HG02610 (cell line): ENCODE results near the gene JAK2.
A peak's percentile ranks its signal among the peaks of the same experiment; 100 is the strongest.
"Not testable (repeated sequence)": the region's sequence is repeated elsewhere in the genome, so short reads cannot be mapped to it uniquely, and the experiment has no call there.

ENCODE experiments used
- ATAC-seq: cut with Tn5 transposase; IDR thresholded peaks from one replicate; pipeline ENCODE4 v1.9.1; 2021; ENCODE audit warnings: mild to moderate bottlenecking, moderate library complexity; ENCODE audit not compliant: unreplicated experiment

Gene JAK2

GRCh38 chr9:4984621-4985385 lies at the start of gene JAK2:
Gene JAK2 (plus strand): TSS chr9:4985272. CDS start chr9:5021988, 36,716 bp downstream.
- peak; percentile 75 for ATAC-seq

GRCh38 chr9:4936277-4936676 lies 48.8 kb upstream of the JAK2 start:
- ATAC-seq, result peak; percentile 26

GRCh38 chr9:4936823-4937222 lies 48.2 kb upstream of the JAK2 start:
- peak; percentile 76 for ATAC-seq

- peak; percentile 24 for ATAC-seq
These were observed 47.6 kb upstream of the JAK2 start for GRCh38 chr9:4937446-4937845.

DNA sequence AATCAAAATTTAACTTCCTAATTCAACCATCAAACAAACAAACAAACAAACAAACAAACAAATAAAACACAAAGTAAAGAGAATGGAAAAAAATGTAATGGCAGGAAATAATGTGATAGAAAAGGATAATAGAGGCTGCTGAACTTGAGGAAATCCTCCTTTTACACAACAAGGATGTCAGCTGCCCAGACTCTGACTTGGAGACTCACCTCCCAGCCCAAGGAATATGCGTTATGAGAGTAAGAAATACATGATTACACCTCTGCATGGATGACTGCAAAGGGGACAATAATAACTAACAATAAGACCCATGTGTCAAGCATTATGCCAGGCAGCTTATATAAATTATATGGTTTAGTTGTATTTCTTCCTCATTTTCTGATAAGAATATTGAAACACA lies 46.6 kb upstream of the JAK2 start:
- ATAC-seq, result no peak

- peak; percentile 83 for ATAC-seq
These were observed 45.9 kb upstream of the JAK2 start for GRCh38 chr9:4939118-4939561.

- ATAC-seq, result not testable (repeated sequence)
These were observed 42.9 kb upstream of the JAK2 start for GRCh38 chr9:4942042-4942691.

DNA sequence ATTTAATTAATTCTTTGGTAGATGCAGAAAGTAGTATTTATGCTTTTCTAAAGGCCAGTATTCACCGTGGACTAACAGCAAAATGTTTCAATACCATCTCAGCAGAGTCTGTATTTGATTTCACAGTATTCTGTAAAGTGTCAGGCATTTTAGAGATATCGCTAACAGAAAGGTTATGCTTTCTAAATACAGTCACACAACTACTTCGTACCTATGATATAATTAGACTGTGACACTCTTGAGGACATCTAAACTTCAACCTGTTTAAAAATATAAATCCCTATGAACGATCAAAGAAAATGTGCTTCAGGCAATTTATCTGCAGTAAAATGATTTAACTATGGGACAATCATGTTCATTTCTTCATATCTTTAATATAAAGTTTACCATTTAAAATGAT lies 41.7 kb upstream of the JAK2 start:
- no peak for ATAC-seq

DNA sequence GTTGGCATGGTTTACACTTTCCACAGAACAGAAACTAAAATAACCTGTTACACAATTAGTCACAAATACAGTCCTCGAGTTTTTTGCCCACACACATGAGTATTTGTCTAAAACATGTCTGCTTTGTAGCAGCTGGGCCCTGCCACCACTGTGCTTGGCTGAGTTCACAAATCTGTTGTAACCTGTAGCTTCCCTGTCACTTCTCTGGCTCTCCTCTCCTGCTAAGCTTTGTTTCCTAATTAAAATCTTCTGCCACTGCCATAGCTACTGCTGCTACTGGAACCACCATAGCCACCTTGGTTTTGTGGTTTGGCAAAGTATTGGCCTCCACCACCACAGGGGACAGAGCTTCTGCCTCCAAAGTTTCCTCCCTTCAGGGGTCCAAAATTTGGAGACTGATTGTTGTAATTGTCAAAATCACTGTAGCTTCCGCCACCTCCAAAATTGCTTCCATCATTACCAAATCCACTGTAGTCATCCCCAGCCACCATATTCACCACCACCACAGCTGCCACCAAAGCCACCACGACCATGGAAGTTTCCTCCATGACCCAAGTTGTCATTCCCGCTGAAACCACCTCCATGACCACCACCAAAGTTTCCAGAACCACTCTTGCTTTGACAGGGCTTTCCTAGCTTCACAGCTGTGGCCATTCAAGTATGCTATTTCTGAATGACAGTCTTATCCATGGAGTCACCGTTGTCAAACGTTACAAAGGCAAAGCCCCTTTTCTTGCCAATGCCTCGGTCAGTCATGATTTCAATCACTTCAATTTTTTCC lies 40.5 kb upstream of the JAK2 start:
- not testable (repeated sequence) for ATAC-seq

GRCh38 chr9:4946937-4947336 lies 38.1 kb upstream of the JAK2 start:
- ATAC-seq, result no peak

GRCh38 chr9:4955836-4956235 lies 29.2 kb upstream of the JAK2 start:
- ATAC-seq, result no peak

DNA sequence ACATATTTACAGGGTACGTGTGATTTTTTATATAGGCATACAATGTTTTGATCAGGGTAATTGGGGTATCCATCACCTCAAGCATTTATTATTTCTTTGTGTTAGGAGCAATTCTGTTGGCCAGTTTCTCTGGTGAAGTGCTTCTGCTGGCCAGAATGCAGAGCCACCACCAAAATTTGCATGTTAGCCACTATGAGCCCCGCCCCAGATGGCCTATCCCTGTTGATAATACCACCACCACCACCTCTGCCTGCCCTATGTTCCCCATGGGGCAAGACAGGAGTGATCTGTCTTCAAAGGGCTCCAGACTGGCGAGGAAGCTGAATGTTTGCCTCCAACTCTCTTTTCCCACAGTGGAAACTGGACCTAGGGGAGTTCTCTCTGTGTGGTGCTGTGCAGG lies 26.0 kb upstream of the JAK2 start:
- no peak for ATAC-seq

DNA sequence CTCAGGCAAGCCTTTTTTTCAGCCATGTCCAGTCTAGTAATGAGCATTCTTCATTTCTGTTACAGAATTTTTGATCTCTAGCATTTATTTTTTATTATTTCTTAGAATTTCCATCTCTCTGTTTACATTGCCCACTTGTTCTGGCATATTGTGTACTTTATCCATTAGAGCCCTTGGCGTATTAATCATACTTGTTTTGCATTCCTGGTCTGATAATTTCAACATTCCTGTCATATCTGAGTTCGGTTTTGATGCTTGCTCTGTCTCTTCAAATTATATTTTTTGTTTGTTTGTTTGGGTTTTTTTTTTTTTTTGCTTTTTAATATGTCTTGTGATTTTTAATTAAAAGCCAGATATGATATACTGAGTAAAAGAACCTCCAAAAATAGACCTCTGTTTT lies 23.0 kb upstream of the JAK2 start:
- no peak for ATAC-seq

DNA sequence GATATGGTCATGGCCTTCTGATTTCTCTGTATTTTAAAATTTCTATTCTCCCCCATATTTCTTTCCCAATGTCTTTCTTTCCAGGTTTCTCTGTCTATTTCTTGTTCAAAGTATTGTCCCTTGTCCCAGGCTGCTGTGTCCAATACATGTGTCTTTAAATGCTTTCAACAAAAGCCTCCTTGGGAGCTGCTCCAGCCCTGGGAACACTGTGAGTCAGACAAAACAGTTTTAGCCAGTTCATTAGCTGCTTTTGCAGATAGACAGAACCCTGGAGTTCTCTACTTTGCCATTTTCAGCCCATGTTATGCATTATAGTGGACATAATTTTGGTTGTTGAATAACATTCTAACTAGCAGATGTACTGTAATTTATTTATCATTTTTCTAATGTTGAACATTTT lies 20.5 kb upstream of the JAK2 start:
- no peak for ATAC-seq

- ATAC-seq, result no peak
These were observed 19.8 kb upstream of the JAK2 start for GRCh38 chr9:4965174-4965821.

DNA sequence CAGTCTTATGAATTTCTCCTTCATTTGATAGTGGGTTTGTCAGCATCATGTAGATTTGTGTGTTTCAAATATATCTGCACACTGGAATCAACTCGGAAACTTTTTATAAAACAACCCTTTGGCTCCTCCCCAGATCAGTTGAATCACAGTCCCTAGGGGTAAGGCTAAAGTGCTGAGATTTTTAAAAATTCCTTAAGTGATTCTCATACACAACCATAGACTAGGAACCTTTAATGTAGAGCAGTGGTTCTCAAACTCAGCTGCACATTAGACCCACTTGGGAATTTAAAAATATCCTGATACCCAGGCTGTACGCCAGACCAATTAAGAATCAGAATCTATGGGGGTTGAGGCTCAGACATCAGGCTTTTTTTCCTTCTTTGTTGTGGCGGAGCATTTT lies 17.5 kb upstream of the JAK2 start:
- no peak for ATAC-seq

DNA sequence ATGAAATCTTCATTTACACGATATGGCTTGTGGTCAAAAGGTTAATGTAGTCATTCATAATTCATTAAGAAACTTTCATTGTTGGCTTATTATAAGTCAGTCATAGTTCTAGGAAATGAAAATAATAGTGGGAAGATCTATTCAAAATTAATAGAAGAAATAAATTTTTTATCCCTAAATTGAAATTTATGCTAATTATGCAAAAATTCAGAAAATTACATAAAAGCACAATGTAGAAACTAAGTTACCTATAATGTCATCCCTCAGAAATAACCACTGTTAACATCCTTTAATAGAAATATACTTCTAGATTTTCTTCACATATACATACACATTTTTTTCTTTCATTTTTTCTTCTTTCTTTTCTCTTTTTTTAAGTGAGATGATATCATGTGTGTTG lies 15.9 kb upstream of the JAK2 start:
- ATAC-seq, result no peak

- peak; percentile 96 for ATAC-seq
These were observed 14.0 kb upstream of the JAK2 start for GRCh38 chr9:4970970-4971641.

DNA sequence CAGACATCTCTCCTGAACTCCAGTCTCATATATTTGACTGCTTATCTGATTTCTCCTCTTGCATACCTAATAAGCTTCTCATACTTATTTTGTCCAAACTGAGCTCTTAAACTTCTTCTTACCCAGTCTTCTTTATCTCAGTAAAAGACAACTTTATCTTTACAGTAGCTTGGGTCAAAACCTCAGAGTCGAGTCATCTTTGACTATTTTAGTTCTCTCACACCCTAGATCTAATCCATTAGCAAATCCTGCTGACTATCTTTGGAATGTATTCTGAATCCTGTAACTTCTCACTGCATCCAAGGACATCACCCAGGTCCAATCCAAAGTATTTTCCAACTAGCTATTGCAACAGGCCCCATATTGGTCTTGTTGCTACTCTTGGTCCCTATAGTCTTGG lies 11.8 kb upstream of the JAK2 start:
- no peak for ATAC-seq

DNA sequence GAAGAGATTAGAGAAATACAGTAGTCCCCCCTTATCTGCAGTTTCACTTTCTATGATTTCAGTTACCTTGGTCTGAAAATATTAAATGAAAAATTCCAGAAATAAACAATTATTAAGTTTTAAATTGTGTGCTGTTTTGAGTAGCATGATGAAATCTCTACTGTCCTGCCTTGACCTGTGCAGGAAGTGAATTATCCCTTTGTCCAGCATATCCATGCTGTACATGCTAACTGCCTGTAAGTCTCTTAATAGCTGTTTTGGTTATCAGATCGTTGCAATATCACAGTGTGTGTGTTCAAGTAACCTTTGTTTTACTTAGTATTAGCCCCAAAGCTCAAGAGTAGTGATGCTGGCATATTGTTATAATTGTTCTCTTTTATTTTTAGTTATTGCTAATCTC lies 11.2 kb upstream of the JAK2 start:
- no peak for ATAC-seq

DNA sequence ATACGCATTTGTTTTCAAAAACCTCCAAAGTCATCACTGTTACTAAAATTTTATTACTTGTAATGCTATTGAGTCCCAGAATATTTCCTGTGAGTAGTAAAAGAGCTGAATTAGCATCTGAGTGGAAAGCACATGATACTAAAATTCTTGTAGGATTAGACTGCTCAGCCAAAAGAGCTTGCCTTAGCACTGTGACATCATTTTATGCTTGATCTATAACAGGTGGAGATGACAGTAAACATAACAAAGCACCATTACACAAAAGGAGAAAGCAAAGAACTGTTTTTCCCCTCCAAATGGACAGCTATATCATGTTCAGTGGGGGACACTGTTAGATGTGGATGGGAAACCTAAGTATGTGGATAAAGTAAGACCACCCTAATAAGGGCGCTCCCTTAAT lies 5.8 kb upstream of the JAK2 start:
- no peak for ATAC-seq
